IMR-90 (cell line): Measurements from ENCODE around the gene TCF7. TPM values are rescaled to one million over a fixed set of nuclear protein-coding genes. Genes with fewer than 3 reads are reported as not detected.

Experiments
- ATAC-seq: fragments of 200-7000 bp; cut with Tn5 transposase; 2 replicates; pipeline ENCODE4 v1.9.1; 2020; ENCODE audit warnings: low read depth, mild to moderate bottlenecking, moderate library complexity
- BruUV-seq: library from RNA; stranded (reverse); fragments of 400-500 nt; replicated peaks from 2 replicates; lab custom pipeline; 2021; lab: Mats Ljungman, UMichigan
- CTCF ChIA-PET: fragments of 300-600 bp; formaldehyde crosslinking; extraction: SDS; loops from one replicate; lab custom pipeline; 2021; ENCODE audit warnings: antibody characterized with exemption; lab: Yijun Ruan, JAX
- POLR2A ChIA-PET: fragments of 300-600 bp; sonication (Branson Sonifier 250); formaldehyde crosslinking; loops from one replicate; lab custom pipeline; 2022; ENCODE audit warnings: antibody characterized with exemption; ENCODE audit not compliant: unreplicated experiment; lab: Charles Lee
- DNase-seq: peaks from one replicate; pipeline ENCODE4 v3.0.0; 2013
- H2AFZ ChIP-seq: replicated peaks from 2 replicates; pipeline ENCODE3; 2013; ENCODE audit warnings: low read length, mild to moderate bottlenecking; ENCODE audit not compliant: poor library complexity
- H2AK5ac ChIP-seq: 2 replicates; pipeline ENCODE4 v1.6.1; 2013; ENCODE audit warnings: low read depth, low read length, inconsistent platforms
- H2AK9ac ChIP-seq: replicated peaks from 2 replicates; pipeline ENCODE3; 2013; ENCODE audit warnings: mild to moderate bottlenecking, low read depth, low read length, moderate library complexity; ENCODE audit not compliant: poor library complexity
- H2BK120ac ChIP-seq: 2 replicates; pipeline ENCODE4 v1.6.1; 2013; ENCODE audit warnings: low read depth, low read length, inconsistent platforms
- H2BK15ac ChIP-seq: 3 replicates; pipeline ENCODE4 v1.6.1; 2013; ENCODE audit warnings: low read depth, low read length, inconsistent platforms
- H2BK20ac ChIP-seq: 2 replicates; pipeline ENCODE4 v1.6.1; 2013; ENCODE audit warnings: low read depth, mild to moderate bottlenecking, inconsistent platforms, low read length, moderate library complexity
- H2BK5ac ChIP-seq: 2 replicates; pipeline ENCODE4 v1.6.1; 2013; ENCODE audit warnings: mild to moderate bottlenecking, low read depth, low read length, inconsistent platforms; ENCODE audit not compliant: poor library complexity, severe bottlenecking
- H3K14ac ChIP-seq: replicated peaks from 2 replicates; pipeline ENCODE4 v1.6.1; 2013; ENCODE audit warnings: low read depth, low read length, inconsistent platforms
- H3K18ac ChIP-seq: 2 replicates; pipeline ENCODE4 v1.6.1; 2013; ENCODE audit warnings: low read depth, low read length, control low read depth
- H3K23ac ChIP-seq: 2 replicates; pipeline ENCODE4 v1.6.1; 2013; ENCODE audit warnings: low read depth, low read length, inconsistent platforms
- H3K27ac ChIP-seq: 2 replicates; pipeline ENCODE4 v1.5.1; 2013; ENCODE audit warnings: mild to moderate bottlenecking, control low read depth, low read length; ENCODE audit not compliant: insufficient read depth
- H3K27me3 ChIP-seq: 2 replicates; pipeline ENCODE4 v1.6.1; 2013; ENCODE audit warnings: low read length; ENCODE audit not compliant: control insufficient read depth, insufficient read depth
- H3K36me3 ChIP-seq: 2 replicates; pipeline ENCODE4 v1.6.1; 2013; ENCODE audit warnings: low read length, mixed read lengths; ENCODE audit not compliant: control insufficient read depth, insufficient read depth
- H3K4ac ChIP-seq: 2 replicates; pipeline ENCODE4 v1.6.1; 2013; ENCODE audit warnings: low read depth, low read length, inconsistent platforms
- H3K4me1 ChIP-seq: 2 replicates; pipeline ENCODE4 v1.6.1; 2013; ENCODE audit warnings: low read length, mixed read lengths; ENCODE audit not compliant: control insufficient read depth, insufficient read depth
- H3K4me2 ChIP-seq: 2 replicates; pipeline ENCODE4 v1.6.1; 2013; ENCODE audit warnings: low read depth, mild to moderate bottlenecking, control low read depth, low read length, moderate library complexity
- H3K4me3 ChIP-seq: 2 replicates; pipeline ENCODE4 v1.5.1; 2013; ENCODE audit warnings: low read depth, mild to moderate bottlenecking, control low read depth, low read length, moderate library complexity; ENCODE audit not compliant: insufficient read depth
- H3K56ac ChIP-seq: 2 replicates; pipeline ENCODE4 v1.6.1; 2013; ENCODE audit warnings: low read length, inconsistent platforms; ENCODE audit not compliant: insufficient read depth; ENCODE audit errors: extremely low read depth
- H3K79me1 ChIP-seq, 2 experiments: 2 replicates each; pipeline ENCODE4 v1.6.1; 2013; ENCODE audit warnings: low read length in 2 of 2, inconsistent platforms in 1 of 2, low read depth in 1 of 2
- H3K9ac ChIP-seq: 2 replicates; pipeline ENCODE4 v1.6.1; 2013; ENCODE audit warnings: low read depth, low read length, control low read depth
- H3K9me1 ChIP-seq: 2 replicates; pipeline ENCODE4 v1.6.1; 2013; ENCODE audit warnings: low read length, inconsistent platforms; ENCODE audit not compliant: insufficient read depth
- H3K9me3 ChIP-seq: 2 replicates; pipeline ENCODE4 v1.6.1; 2013; ENCODE audit warnings: low read length; ENCODE audit not compliant: control insufficient read depth, insufficient read depth
- H4K20me1 ChIP-seq: 2 replicates; pipeline ENCODE4 v1.6.1; 2013; ENCODE audit warnings: low read length, inconsistent platforms; ENCODE audit not compliant: insufficient read depth
- H4K5ac ChIP-seq: 2 replicates; pipeline ENCODE4 v1.6.1; 2013; ENCODE audit warnings: mild to moderate bottlenecking, low read depth, low read length, control low read depth
- H4K8ac ChIP-seq, 2 experiments: 2 replicates each; pipeline ENCODE4 v1.6.1; 2013; ENCODE audit warnings: low read depth in 2 of 2, low read length in 2 of 2, control low read depth in 1 of 2, inconsistent platforms in 1 of 2
- H4K91ac ChIP-seq: 2 replicates; pipeline ENCODE4 v1.6.1; 2013; ENCODE audit warnings: low read depth, low read length, inconsistent platforms; ENCODE audit not compliant: insufficient read depth
- FOS ChIP-seq: fragments of 150-350 bp; IDR thresholded peaks from 2 replicates; pipeline ENCODE4 v1.6.1; 2016; ENCODE audit warnings: low read depth, low read length
- NFE2L2 ChIP-seq: fragments of 150-350 bp; IDR thresholded peaks from 2 replicates; pipeline ENCODE4 v1.6.1; 2016; ENCODE audit warnings: low read depth, mild to moderate bottlenecking, low read length
- WGBS, 2 experiments: methylation state at CpG; one replicate each; pipeline versions ENCODE4 v1.1.5 to v1.1.7; 2013; ENCODE audit warnings: missing lambda C conversion rate in 2 of 2; ENCODE audit not compliant: insufficient read length in 1 of 2; ENCODE audit errors: extremely low coverage in 2 of 2; 5-methylcytosine and 5-hydroxymethylcytosine counted together
- dilution Hi-C: fragments of 300-500 bp; cut with HindIII; formaldehyde crosslinking; loops from one replicate; pipeline ENCODE4 v1.14.3; 2018; ENCODE audit warnings: low sequenced_read_pairs; ENCODE audit not compliant: unreplicated experiment
- in situ Hi-C: fragments of 300-500 bp; cut with MboI; formaldehyde crosslinking; loops from 3 replicates; pipeline ENCODE4 v1.14.3; 2019; ENCODE audit warnings: low sequenced_read_pairs, inconsistent platforms, mixed read lengths
- intact Hi-C: fragments of 100-400 bp; cut with micrococcal nuclease; formaldehyde crosslinking; loops from 2 replicates; pipeline ENCODE4 v1.10.0; 2022
- polyA plus RNA-seq, 3 experiments: library from polyadenylated mRNA; depleted of rRNA; stranded (reverse); fragments of >200 nt; gene quantifications; 2 replicates each; pipeline ENCODE4 v1.2.3, GENCODE V29; 2012; ENCODE audit warnings: low replicate concordance in 1 of 3
- total RNA-seq: library from RNA; depleted of rRNA; stranded (reverse); fragments of >200 nt; gene quantifications from 2 replicates; pipeline ENCODE4 v1.2.3, GENCODE V29; 2012

TCF7 gene
- total and polyA plus RNA-seq, 2 of the 4 experiments (the other 2 are of a cell fraction): 1.3 to 3.4 TPM

DNA sequence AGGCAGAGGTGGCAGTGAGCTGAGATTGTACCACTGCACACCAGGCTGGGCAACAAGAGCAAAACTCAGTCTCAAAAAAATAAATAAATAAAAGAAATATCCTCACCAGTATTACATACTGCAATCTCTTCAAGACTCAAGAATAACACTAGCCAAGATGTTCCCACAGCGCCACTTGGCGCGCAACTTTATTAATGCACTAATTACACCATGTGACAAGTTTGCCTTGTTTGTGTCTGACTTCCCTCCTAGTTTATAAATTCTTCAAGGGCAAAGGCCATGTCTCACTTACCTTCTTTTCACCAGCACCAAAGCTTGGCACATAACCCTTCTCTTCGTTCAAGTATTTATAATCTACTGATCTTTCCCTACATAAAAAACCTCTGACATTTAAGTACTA is 57.5 kb downstream of the TCF7 start:
- BruUV-seq: no TSS peak
- no peak overlapping the region for H3K4me3 ChIP-seq
- no peak overlapping the region for H4K8ac ChIP-seq
- H2BK120ac ChIP-seq: no peak overlapping the region
- TF ChIP-seq NFE2L2: no peak
- no peak for TF ChIP-seq FOS
- H3K4ac ChIP-seq: no peak overlapping the region
- ATAC-seq (no peak), DNase-seq (no peak)
- H2BK15ac ChIP-seq: no peak overlapping the region
- H2BK5ac ChIP-seq: no peak overlapping the region
- H3K56ac ChIP-seq: no peak overlapping the region
- H3K9ac ChIP-seq: no peak overlapping the region
- ChIA-PET POLR2A (no interaction called here), CTCF (no interaction called here)
- H3K14ac ChIP-seq: no peak overlapping the region
- no peak overlapping the region for H3K18ac ChIP-seq
- WGBS, 2 experiments: 85% methylated on average over 4 of the region's 4 CpGs; no CpG with 5 or more reads in 1 of the 2 experiments
- H2AFZ ChIP-seq: no peak overlapping the region
- no peak overlapping the region for H4K91ac ChIP-seq
- peaks cover 60% of the 10 kb centered on the region for H4K20me1 ChIP-seq
- no peak overlapping the region for H4K5ac ChIP-seq
- no peak overlapping the region for H2AK9ac ChIP-seq
- no peaks in the 10 kb centered on the region for H3K9me3 ChIP-seq
- H2BK20ac ChIP-seq: no peak overlapping the region
- H3K27me3 ChIP-seq: no peaks in the 10 kb centered on the region
- H3K36me3 ChIP-seq: peaks cover 32% of the 10 kb centered on the region
- peaks cover 17 to 41% of the 10 kb centered on the region in 2 experiments for H3K79me1 ChIP-seq
- intact Hi-C loops (no loop called here), in situ Hi-C loops (no loop called here), dilution Hi-C loops (no loop called here)
- H3K9me1 ChIP-seq: 0 out of 2 replicates have a peak, but pooled peaks cover 3% of the 10 kb centered on the region
- no peak overlapping the region for H2AK5ac ChIP-seq
- peaks cover 2% of the 10 kb centered on the region; the same call in 1 of the 2 replicates for H3K4me1 ChIP-seq
- H3K4me2 ChIP-seq: no peak overlapping the region
- no peak overlapping the region for H3K27ac ChIP-seq
- no peak overlapping the region for H3K23ac ChIP-seq
